ENCODE results near the gene RNASEH2B. TPM values are rescaled to one million over a fixed set of nuclear protein-coding genes. Genes with fewer than 3 reads are reported as not detected.

The RNASEH2B gene
- total RNA-seq, 1 experiment from 2014 or later: 80.7 TPM

DNA sequence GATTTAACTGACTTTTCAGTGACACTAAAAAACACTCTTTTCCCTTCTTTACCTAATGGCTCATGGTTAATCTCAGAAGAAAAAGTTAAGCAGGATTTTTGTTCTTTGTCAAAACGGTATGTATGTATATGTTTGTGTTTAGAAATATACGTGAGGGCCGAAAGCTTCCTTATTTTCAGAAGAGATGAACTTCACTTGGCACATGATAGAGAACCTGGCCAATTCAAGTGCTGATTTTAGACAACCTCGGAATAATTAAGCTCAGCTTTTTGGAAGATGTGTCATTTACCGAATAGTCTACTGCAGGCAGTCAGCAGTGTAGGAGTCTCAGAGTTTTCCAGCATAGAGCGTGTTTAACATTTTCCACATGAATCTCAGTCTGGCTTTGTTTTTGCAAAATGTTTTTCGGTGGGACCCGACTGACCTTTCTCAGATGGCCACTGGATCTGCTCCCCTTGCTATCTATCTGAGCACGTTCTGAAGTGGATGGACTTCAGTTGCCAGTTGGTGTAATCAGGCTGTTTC is 4.6 kb downstream of the RNASEH2B start:
- no peak overlapping the region for H3K27ac ChIP-seq (ENCODE audit: low read depth, low read length, poor library complexity, severe bottlenecking)
- ChIA-PET CTCF (no interaction called here), POLR2A (ENCODE audit: low non-redundant PET) (no interaction called here)
- no peaks in the 10 kb centered on the region for H3K9me3 ChIP-seq (ENCODE audit: low read depth, low read length, poor library complexity, severe bottlenecking)
- no TSS peak for BruUV-seq (replicated peaks)
- DNase-seq (ENCODE audit: low spot score): no peak
- H3K27me3 ChIP-seq (replicated peaks; ENCODE audit: insufficient read depth, low read depth, low read length, poor library complexity): no peaks in the 10 kb centered on the region
- intact Hi-C loops (cut with micrococcal nuclease; ENCODE audit: unreplicated experiment): loop anchor here (5.0 kb wide), 4 partner anchors 107 to 937 kb away; no protein-coding TSS in a partner anchor
- TF ChIP-seq, protein P1, sequence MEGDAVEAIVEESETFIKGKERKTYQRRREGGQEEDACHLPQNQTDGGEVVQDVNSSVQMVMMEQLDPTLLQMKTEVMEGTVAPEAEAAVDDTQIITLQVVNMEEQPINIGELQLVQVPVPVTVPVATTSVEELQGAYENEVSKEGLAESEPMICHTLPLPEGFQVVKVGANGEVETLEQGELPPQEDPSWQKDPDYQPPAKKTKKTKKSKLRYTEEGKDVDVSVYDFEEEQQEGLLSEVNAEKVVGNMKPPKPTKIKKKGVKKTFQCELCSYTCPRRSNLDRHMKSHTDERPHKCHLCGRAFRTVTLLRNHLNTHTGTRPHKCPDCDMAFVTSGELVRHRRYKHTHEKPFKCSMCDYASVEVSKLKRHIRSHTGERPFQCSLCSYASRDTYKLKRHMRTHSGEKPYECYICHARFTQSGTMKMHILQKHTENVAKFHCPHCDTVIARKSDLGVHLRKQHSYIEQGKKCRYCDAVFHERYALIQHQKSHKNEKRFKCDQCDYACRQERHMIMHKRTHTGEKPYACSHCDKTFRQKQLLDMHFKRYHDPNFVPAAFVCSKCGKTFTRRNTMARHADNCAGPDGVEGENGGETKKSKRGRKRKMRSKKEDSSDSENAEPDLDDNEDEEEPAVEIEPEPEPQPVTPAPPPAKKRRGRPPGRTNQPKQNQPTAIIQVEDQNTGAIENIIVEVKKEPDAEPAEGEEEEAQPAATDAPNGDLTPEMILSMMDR (conservative IDR thresholded peaks at IDR 0.05; ENCODE audit: low read depth, low read length): no peak
- TF ChIP-seq EZH2 (IDR thresholded peaks at IDR 0.05; ENCODE audit: borderline replicate concordance, low read depth, low read length, poor library complexity, severe bottlenecking): no peak
- peaks cover 19% of the 10 kb centered on the region for H3K4me1 ChIP-seq (ENCODE audit: insufficient read depth, low read length, poor library complexity, severe bottlenecking)
- no peaks in the 10 kb centered on the region for H3K36me3 ChIP-seq (ENCODE audit: insufficient read depth, low read length, poor library complexity, severe bottlenecking)
- H3K4me3 ChIP-seq (ENCODE audit: low read depth, low read length, poor library complexity, severe bottlenecking): no peak overlapping the region

DNA sequence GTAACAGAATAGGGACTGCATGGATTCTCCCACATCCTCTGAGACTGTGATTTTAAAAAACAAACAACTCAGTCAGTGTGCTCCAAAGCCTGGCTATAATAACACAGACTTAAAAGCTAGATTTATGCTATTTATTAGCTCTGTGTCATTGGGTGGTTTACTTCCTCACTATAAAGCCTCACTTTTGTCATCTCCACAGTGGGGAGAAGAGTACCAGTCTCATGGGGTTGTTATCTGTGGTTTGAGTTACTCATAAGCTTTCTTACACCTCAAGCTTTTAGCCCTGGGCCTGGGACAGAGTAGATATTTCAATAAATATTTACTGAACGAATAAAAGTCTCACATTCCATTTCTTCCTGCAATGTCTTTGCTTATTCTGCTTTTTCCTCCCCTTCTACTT is 5.3 kb downstream of the RNASEH2B start:
- Histone ChIP-seq H3K9me3 (ENCODE audit: low read depth, low read length, poor library complexity, severe bottlenecking) (no peaks in the 10 kb centered on the region), H3K27ac (ENCODE audit: low read depth, low read length, poor library complexity, severe bottlenecking) (no peak overlapping the region), H3K4me1 (ENCODE audit: insufficient read depth, low read length, poor library complexity, severe bottlenecking) (peaks cover 19% of the 10 kb centered on the region), H3K36me3 (ENCODE audit: insufficient read depth, low read length, poor library complexity, severe bottlenecking) (no peaks in the 10 kb centered on the region), H3K4me3 (ENCODE audit: low read depth, low read length, poor library complexity, severe bottlenecking) (no peak overlapping the region), H3K27me3 (replicated peaks; ENCODE audit: insufficient read depth, low read depth, low read length, poor library complexity) (no peaks in the 10 kb centered on the region)
- ChIA-PET POLR2A (ENCODE audit: low non-redundant PET) (no interaction called here), CTCF (no interaction called here)
- no TSS peak for BruUV-seq (replicated peaks)
- TF ChIP-seq, protein P1 (conservative IDR thresholded peaks at IDR 0.05; ENCODE audit: low read depth, low read length): no peak
- TF ChIP-seq EZH2 (IDR thresholded peaks at IDR 0.05; ENCODE audit: borderline replicate concordance, low read depth, low read length, poor library complexity, severe bottlenecking): no peak
- DNase-seq (ENCODE audit: low spot score): no peak
- intact Hi-C loops (cut with micrococcal nuclease; ENCODE audit: unreplicated experiment): loop anchor here (5.0 kb wide), 4 partner anchors 108 to 938 kb away; no protein-coding TSS in a partner anchor

DNA sequence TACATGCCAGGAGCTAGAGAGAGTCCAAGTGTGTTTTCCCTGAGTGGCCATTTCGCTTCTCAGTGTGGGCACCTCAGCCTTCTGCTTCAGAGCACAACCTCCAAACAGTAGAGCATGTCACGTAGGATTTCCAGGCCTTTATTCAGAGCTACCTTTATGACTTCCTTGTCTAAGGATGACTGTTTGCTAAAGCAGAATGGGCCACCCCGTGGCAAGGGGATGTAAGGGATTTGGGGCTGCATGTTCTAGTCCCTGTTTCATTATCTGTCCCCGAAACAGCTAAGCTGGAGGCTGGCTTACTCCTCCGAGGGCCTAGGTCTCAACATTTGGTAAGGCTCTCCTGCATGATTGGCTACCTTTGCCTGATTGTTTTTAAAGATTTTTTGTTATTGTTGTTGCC is 6.0 kb downstream of the RNASEH2B start:
- H3K27ac ChIP-seq (ENCODE audit: low read depth, low read length, poor library complexity, severe bottlenecking): no peak overlapping the region
- H3K9me3 ChIP-seq (ENCODE audit: low read depth, low read length, poor library complexity, severe bottlenecking): no peaks in the 10 kb centered on the region
- ChIA-PET CTCF (no interaction called here), POLR2A (ENCODE audit: low non-redundant PET) (no interaction called here)
- BruUV-seq (replicated peaks): no TSS peak
- TF ChIP-seq, protein P1 (conservative IDR thresholded peaks at IDR 0.05; ENCODE audit: low read depth, low read length): no peak
- TF ChIP-seq EZH2 (IDR thresholded peaks at IDR 0.05; ENCODE audit: borderline replicate concordance, low read depth, low read length, poor library complexity, severe bottlenecking): no peak
- H3K4me1 ChIP-seq (ENCODE audit: insufficient read depth, low read length, poor library complexity, severe bottlenecking): peaks cover 19% of the 10 kb centered on the region
- no peaks in the 10 kb centered on the region for H3K36me3 ChIP-seq (ENCODE audit: insufficient read depth, low read length, poor library complexity, severe bottlenecking)
- intact Hi-C loops (cut with micrococcal nuclease; ENCODE audit: unreplicated experiment): no loop called here
- DNase-seq (ENCODE audit: low spot score): no peak
- no peak overlapping the region for H3K4me3 ChIP-seq (ENCODE audit: low read depth, low read length, poor library complexity, severe bottlenecking)
- H3K27me3 ChIP-seq (replicated peaks; ENCODE audit: insufficient read depth, low read depth, low read length, poor library complexity): no peaks in the 10 kb centered on the region
